Right ventricle myocardium inferior (tissue), 1 donor: Measurements from ENCODE around the gene OTOF. TPM values are rescaled to one million over a fixed set of nuclear protein-coding genes. Genes with fewer than 3 reads are reported as not detected.
"Not testable (repeated sequence)": the region's sequence is repeated elsewhere in the genome, so short reads cannot be mapped to it uniquely, and the experiment has no call there.

Experiments
- ATAC-seq: fragments of 200-7000 bp; cut with Tn5 transposase; one replicate; pipeline ENCODE4 v1.9.1; 2020; ENCODE audit warnings: mild to moderate bottlenecking, moderate library complexity
- DNase-seq: peaks from one replicate; pipeline ENCODE4 v3.0.0; 2021; ENCODE audit errors: missing footprints
- intact Hi-C: fragments of 100-400 bp; cut with DNase I; formaldehyde crosslinking; loops from one replicate; pipeline ENCODE4 v1.11.0; 2022
- total RNA-seq: library from RNA; stranded (reverse); fragmentation: NEBNext Ultra II Directional; extraction: Animal tissue kit (Norgen Biotek cat#: 25700); gene quantifications from one replicate; pipeline ENCODE4 v1.2.1, GENCODE V29; 2021
- donor health status: DM: no; HTN: yes; CAD: no; lungs with severe emphysema.

OTOF gene
- total RNA-seq, 1 donor from 2014 or later: 0.08 TPM

- intact Hi-C loops: no loop called here
- DNase-seq (peak; percentile 32), ATAC-seq (no peak)
Observed at GRCh38 chr2:26470601-26471260, 7.2 kb downstream of the OTOF start.

- ATAC-seq (no peak), DNase-seq (no peak)
- intact Hi-C loops: no loop called here
Observed at GRCh38 chr2:26469955-26470354, 8.0 kb downstream of the OTOF start.

- intact Hi-C loops: no loop called here
- ATAC-seq: no peak
- DNase-seq: peak; percentile 89
Observed at GRCh38 chr2:26469092-26469710, 8.7 kb downstream of the OTOF start.

- ATAC-seq, DNase-seq, intact Hi-C loops: not testable (repeated sequence)
Observed at GRCh38 chr2:26468544-26468943, 9.4 kb downstream of the OTOF start.

DNA sequence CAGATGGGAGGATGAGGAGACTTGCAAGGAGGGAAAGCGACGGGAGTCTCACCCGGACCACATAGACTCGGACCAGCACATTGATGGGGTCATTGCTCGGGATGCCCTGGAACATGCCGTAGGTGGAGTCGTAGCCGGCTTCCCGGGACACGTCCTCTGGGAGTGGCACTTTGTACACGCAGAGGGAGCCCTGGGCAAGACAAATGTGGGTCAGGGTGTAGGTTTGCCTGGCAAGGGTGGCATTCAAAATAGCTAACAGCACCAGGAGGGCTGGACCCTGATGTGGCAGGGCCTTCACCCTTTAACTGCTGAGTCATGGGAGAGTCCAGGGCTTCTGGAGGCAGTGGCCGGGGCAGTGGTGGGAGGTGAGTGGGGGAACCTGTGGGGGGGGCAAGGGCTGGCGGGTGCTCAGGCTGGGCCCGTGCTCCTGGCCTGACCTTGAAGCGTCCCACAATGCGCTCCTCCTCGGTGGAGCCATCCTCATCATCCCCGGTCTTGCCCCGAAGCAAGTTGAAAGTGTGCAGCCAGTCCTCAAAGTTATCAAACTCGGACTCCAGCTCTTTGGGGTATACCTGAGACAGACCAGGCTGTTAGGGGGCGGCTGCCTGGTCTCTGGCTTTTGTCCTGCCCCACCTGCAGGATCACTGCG, 11.1 kb downstream of the OTOF start:
- intact Hi-C loops: no loop called here
- DNase-seq: peak; percentile 50
- no peak for ATAC-seq

DNA sequence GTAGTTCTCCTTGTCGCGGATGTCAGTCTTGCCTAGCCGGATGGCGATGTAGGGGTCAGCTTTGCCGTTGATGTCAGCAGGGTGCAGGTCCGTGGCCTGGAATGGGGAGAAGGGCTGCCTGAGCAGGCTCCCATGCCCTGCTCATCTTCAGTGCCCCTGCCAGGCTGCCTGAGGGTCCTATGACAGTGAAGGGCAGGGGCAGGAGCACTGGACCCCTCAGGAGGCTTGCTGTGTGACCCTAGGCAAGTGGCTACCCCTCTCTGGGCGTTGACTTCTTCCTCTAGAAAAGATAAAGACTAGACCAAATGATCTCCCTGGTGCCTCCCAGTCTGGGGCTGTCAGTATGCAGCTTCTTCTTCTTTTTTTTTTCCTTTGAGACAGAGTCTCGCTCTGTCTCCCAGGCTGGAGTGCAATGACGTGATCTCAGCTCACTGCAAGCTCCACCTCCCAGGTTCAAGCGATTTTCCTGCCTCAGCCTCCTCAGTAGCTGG, 11.9 kb downstream of the OTOF start:
- DNase-seq (peak; percentile 64), ATAC-seq (no peak)
- intact Hi-C loops: no loop called here

- peak; percentile 43 for DNase-seq
- intact Hi-C loops: no loop called here
- ATAC-seq: no peak
Observed at GRCh38 chr2:26465266-26465925, 12.5 kb downstream of the OTOF start.

DNA sequence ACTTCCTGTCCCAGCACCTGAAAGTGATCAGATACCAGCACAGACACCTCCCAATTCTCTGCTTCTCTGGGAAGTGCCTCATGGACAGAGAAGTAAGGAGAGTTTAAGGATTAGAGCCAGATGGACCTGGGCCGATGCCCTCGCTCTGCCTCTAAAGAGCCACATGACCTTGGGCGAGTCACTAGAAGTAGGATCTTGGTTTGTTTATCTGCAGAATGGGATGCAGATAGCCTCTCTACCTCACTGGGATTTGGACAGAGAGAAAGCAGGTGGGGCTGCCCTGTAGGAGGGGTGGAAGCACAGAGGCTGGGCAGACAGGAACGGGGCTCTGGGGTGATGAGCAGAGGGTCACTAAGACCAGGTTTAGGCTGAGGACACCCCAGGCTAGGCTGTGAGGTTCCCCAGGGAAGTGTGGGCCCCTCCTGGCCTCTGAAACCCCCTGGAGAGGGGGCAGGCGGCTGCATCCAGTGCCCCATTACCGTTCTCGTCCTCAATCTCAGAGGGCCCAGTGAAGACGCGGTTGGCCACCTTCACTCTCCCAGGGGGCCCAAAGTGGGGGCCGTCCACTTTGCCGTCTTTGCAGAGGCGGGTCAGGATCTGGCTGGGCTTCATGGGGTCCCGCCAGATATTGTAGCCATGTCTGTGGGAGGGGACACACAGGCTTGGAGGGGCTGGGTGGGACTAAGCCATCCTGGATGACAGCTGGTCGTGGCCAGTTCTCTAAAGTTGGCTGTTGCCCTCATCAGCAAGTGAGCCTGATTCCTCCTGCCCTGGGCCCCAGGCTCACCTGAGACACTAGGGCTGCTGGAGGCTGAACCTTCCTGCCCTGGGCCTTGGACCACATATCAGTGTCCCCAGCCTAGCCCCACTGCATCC, 13.3 kb downstream of the OTOF start:
- DNase-seq (peak; percentile 40), ATAC-seq (no peak)
- intact Hi-C loops: no loop called here

GRCh38 chr2:26463244-26464192, 14.4 kb downstream of the OTOF start:
- no peak for ATAC-seq
- DNase-seq: peak; percentile 55
- intact Hi-C loops: no loop called here

DNA sequence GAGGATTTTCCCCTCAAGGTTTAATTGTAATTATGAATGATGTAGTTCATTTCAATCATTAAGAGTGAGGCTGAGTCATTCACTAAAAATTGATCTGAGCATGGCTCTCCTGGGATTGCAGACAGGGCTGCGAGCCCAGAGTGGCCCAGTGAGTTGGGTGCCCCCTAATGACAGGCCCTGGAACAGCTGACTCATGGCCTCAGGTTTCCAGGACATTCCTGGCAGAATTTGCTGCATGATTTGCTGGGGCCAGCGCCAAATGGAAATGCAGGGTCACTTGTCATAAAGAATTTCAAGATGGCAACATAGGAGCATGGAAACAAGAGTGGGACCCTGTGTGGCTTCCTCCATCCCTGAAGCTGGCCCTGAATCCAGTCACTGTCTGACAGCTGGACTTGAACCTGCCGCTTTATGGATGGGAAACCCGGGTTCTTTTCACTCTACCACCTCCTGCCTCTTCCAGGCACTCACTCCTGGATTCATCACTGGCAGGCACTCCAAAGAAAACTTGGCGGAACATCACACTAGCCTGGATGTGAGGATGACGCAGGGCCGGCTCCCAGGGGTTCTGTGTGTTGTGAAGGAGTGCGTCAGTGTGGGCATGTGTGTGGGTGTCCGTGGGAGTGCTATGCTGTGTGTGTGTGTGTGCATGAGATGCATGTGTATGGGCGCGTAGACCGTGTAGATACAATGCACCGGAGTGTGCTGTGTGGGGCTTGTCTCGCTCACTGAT, 15.2 kb downstream of the OTOF start:
- ATAC-seq: no peak
- intact Hi-C loops: no loop called here

GRCh38 chr2:26462100-26462499, 15.8 kb downstream of the OTOF start:
- DNase-seq (peak; percentile 22), ATAC-seq (no peak)
- intact Hi-C loops: no loop called here

More for the DNA sequence above, 15.2 kb downstream of the OTOF start:
- DNase-seq: peak; percentile 59

GRCh38 chr2:26461601-26462023, 16.3 kb downstream of the OTOF start:
- peak; percentile 45 for DNase-seq
- intact Hi-C loops: no loop called here

DNA sequence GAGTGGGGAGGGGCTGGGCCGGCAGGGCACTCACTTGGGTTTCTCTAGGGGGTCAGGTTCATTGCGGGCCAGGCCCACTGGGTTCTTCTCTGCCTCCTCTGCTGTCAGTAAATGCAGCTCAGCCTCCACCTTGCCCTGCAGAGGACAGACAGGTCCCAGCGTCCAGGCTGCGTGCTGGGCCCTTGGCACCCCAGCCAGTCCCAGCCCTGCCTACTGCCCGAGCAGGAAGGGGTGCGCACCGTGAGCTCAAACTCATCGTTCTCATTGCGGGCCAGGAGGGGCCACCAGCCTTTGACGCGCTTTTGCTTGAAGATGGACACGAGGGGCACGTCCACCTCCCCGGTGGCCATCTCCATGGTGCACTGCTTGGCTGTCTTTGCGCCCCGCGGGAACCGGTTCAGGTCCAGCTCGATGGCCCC, 17.3 kb downstream of the OTOF start:
- intact Hi-C loops: no loop called here
- ATAC-seq: no peak
- DNase-seq: peak; percentile 65

More at GRCh38 chr2:26461601-26462023, 16.3 kb downstream of the OTOF start:
- no peak for ATAC-seq

DNA sequence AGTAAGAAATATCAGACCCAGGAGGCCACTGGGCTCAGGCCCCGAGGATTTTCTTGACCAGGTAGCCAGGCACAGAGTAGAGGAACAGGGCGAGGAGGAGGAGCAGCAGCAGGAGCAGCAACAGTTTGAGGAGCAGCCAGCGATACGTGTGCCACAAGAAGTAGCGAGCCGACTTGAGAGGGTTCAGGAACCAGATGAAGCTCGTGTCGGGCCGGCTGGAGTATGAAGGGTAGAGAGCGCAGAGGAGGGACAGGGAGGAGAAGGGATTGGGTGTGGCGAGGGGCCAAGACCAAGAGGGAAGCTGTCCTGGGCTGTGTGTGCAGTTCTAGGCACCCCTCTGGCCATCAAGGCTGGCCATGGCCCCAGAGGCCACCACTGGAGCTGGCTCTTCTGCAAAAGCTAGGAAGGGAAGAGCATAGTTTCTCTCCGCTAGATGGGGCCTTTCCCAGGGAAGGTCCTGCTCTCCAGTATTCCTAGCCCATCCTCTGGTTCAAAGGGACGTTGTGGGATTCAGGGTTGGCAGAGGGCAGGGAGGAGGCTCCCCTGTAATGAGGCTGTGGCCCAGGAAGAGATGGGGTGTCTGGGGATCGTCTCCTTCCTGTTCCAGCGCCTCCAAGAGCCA, 17.8 kb downstream of the OTOF start:
- intact Hi-C loops: no loop called here
- ATAC-seq: no peak

GRCh38 chr2:26458365-26459042, 19.4 kb downstream of the OTOF start:
- no peak for ATAC-seq
- no peak for DNase-seq
- intact Hi-C loops: no loop called here

More for the DNA sequence above, 17.8 kb downstream of the OTOF start:
- DNase-seq: no peak
